OCI-LY1 (cell line): ENCODE data around the gene RAPGEF2.

Experiments used
- H2AFZ ChIP-seq: fragments of 200-600 bp; sonication (generic), shearing (Covaris generic); 2 replicates; pipeline ENCODE4 v1.6.0; 2014; ENCODE audit warnings: antibody characterized with exemption, mild to moderate bottlenecking, low read length
- H3F3A ChIP-seq: fragments of 200-600 bp; sonication (generic), shearing (Covaris generic); 2 replicates; pipeline ENCODE4 v1.6.0; 2014; ENCODE audit warnings: mild to moderate bottlenecking, antibody characterized with exemption, low read length, moderate library complexity; ENCODE audit not compliant: insufficient read depth
- H3K27ac ChIP-seq: fragments of 200-600 bp; sonication (generic); 2 replicates; pipeline ENCODE4 v1.5.1; 2014; ENCODE audit warnings: low read length, mixed run types, mild to moderate bottlenecking, low read depth; ENCODE audit not compliant: poor library complexity, severe bottlenecking
- H3K27me3 ChIP-seq: fragments of 200-600 bp; sonication (generic); 2 replicates; pipeline ENCODE4 v1.6.0; 2014; ENCODE audit warnings: antibody characterized with exemption, mild to moderate bottlenecking, low read length, moderate library complexity; ENCODE audit not compliant: insufficient read depth
- H3K36me3 ChIP-seq: fragments of 200-600 bp; sonication (generic); 2 replicates; pipeline ENCODE4 v1.6.1; 2014; ENCODE audit warnings: mild to moderate bottlenecking, antibody characterized with exemption, low read length, moderate library complexity, mixed read lengths; ENCODE audit not compliant: insufficient read depth
- H3K4me1 ChIP-seq: fragments of 200-600 bp; sonication (generic); 2 replicates; pipeline ENCODE4 v1.5.1; 2014; ENCODE audit warnings: mild to moderate bottlenecking, low read length, moderate library complexity; ENCODE audit not compliant: insufficient read depth, severe bottlenecking
- H3K4me2 ChIP-seq: fragments of 200-600 bp; sonication (generic), shearing (Covaris generic); 2 replicates; pipeline ENCODE4 v1.6.1; 2014; ENCODE audit warnings: low read length
- H3K4me3 ChIP-seq: fragments of 200-600 bp; sonication (generic); 2 replicates; pipeline ENCODE4 v1.5.1; 2014; ENCODE audit warnings: low read length, low read depth, mild to moderate bottlenecking, mixed read lengths; ENCODE audit not compliant: poor library complexity, severe bottlenecking
- H3K79me2 ChIP-seq: fragments of 200-600 bp; shearing (Covaris generic); 2 replicates; pipeline ENCODE4 v1.6.1; 2016; ENCODE audit warnings: mixed run types, low read length, mixed read lengths; ENCODE audit not compliant: insufficient read depth
- H3K9ac ChIP-seq: fragments of 200-600 bp; sonication (generic), shearing (Covaris generic); 2 replicates; pipeline ENCODE4 v1.6.1; 2014; ENCODE audit warnings: mild to moderate bottlenecking, low read length, mixed read lengths
- H3K9me2 ChIP-seq: fragments of 200-600 bp; sonication (generic), shearing (Covaris generic); 2 replicates; pipeline ENCODE4 v1.6.1; 2014; ENCODE audit warnings: low read depth, mild to moderate bottlenecking, low read length, mixed read lengths
- H3K9me3 ChIP-seq: fragments of 200-600 bp; shearing (Covaris generic); 2 replicates; pipeline ENCODE4 v1.6.1; 2014; ENCODE audit warnings: low read length, mixed read lengths
- H4K20me1 ChIP-seq: fragments of 200-600 bp; sonication (generic), shearing (Covaris generic); 2 replicates; pipeline ENCODE4 v1.6.0; 2016; ENCODE audit warnings: mild to moderate bottlenecking, low read length; ENCODE audit not compliant: insufficient read depth
- CTCF ChIP-seq: fragments of 200-600 bp; sonication (generic), shearing (Covaris generic); IDR thresholded peaks from 2 replicates; pipeline ENCODE4 v1.5.1; 2017; ENCODE audit warnings: mild to moderate bottlenecking, antibody characterized with exemption, low read length, moderate library complexity, mixed read lengths
- EZH2 ChIP-seq: fragments of 200-600 bp; sonication (generic), shearing (Covaris generic); IDR thresholded peaks from 2 replicates; pipeline ENCODE4 v1.8.0; 2017; ENCODE audit warnings: borderline replicate concordance, mixed run types, mild to moderate bottlenecking, antibody characterized with exemption, low read length, moderate library complexity, mixed read lengths

RAPGEF2 gene

GRCh38 chr4:159097144-159097543 lies 5.7 kb upstream of the RAPGEF2 start:
- Histone ChIP-seq H3K79me2 (no peaks in the 10 kb centered on the region), H3K4me2 (no peak overlapping the region), H3K27ac (no peak overlapping the region), H3K27me3 (no peaks in the 10 kb centered on the region), H3F3A (no peaks in the 10 kb centered on the region), H3K9ac (no peak overlapping the region), H4K20me1 (no peaks in the 10 kb centered on the region), H3K9me3 (no peaks in the 10 kb centered on the region), H3K36me3 (no peaks in the 10 kb centered on the region), H3K9me2 (no peaks in the 10 kb centered on the region), H3K4me1 (no peaks in the 10 kb centered on the region), H2AFZ (no peak overlapping the region), H3K4me3 (no peak overlapping the region)
- no peak for TF ChIP-seq EZH2
- no peak for TF ChIP-seq CTCF

GRCh38 chr4:159097785-159098184 lies 5.1 kb upstream of the RAPGEF2 start:
- TF ChIP-seq CTCF = no peak
- Histone ChIP-seq H3F3A (no peaks in the 10 kb centered on the region), H3K27me3 (no peaks in the 10 kb centered on the region), H3K9me3 (no peaks in the 10 kb centered on the region), H4K20me1 (no peaks in the 10 kb centered on the region), H3K4me2 (no peak overlapping the region), H2AFZ (no peak overlapping the region), H3K9ac (no peak overlapping the region), H3K27ac (no peak overlapping the region), H3K4me3 (no peak overlapping the region), H3K9me2 (no peaks in the 10 kb centered on the region), H3K36me3 (no peaks in the 10 kb centered on the region), H3K4me1 (peaks cover 4% of the 10 kb centered on the region), H3K79me2 (no peaks in the 10 kb centered on the region)

- Histone ChIP-seq H3K9ac (no peak overlapping the region), H3K4me1 (peaks cover 4% of the 10 kb centered on the region), H3K4me3 (no peak overlapping the region), H3F3A (no peaks in the 10 kb centered on the region), H3K36me3 (no peaks in the 10 kb centered on the region), H3K9me3 (no peaks in the 10 kb centered on the region), H3K27ac (no peak overlapping the region), H4K20me1 (no peaks in the 10 kb centered on the region), H3K9me2 (no peaks in the 10 kb centered on the region), H3K27me3 (no peaks in the 10 kb centered on the region), H3K4me2 (no peak overlapping the region), H3K79me2 (no peaks in the 10 kb centered on the region), H2AFZ (no peak overlapping the region)
- no peak for TF ChIP-seq EZH2
- TF ChIP-seq CTCF = no peak
These were observed 4.3 kb upstream of the RAPGEF2 start for GRCh38 chr4:159098482-159099127.
